Kidney (tissue), 14 donors: Measurements from ENCODE around the gene PSTK. TPM values are rescaled to one million over a fixed set of nuclear protein-coding genes. Genes with fewer than 3 reads are reported as not detected.

Experiments
- DNase-seq, 5 donors: peaks; one replicate each; pipeline ENCODE4 v3.0.0-alpha.2; 2013 to 2020
- FAIRE-seq: peaks from 2 replicates; lab custom pipeline; 2012; peaks lifted over from hg19 to GRCh38; lab: Jason Lieb, UNC
- H3K27ac ChIP-seq, 2 donors: one replicate each; pipeline ENCODE4 v1.7.0; 2013; ENCODE audit warnings: low read depth in 2 of 2, low read length in 2 of 2, inconsistent platforms in 1 of 2
- H3K27me3 ChIP-seq: one replicate; pipeline ENCODE4 v1.7.1; 2013; ENCODE audit warnings: low read length, inconsistent platforms; ENCODE audit not compliant: control insufficient read depth, insufficient read depth
- H3K36me3 ChIP-seq, 3 donors: one replicate each; pipeline versions ENCODE4 v1.7.0 to v1.7.1; 2013; ENCODE audit warnings: low read length in 3 of 3, control low read depth in 1 of 3, inconsistent platforms in 1 of 3; ENCODE audit not compliant: insufficient read depth in 3 of 3, control insufficient read depth in 2 of 3
- H3K4me1 ChIP-seq, 3 donors: one replicate each; pipeline versions ENCODE4 v1.7.0 to v1.7.1; 2013; ENCODE audit warnings: low read length in 3 of 3, inconsistent platforms in 1 of 3, low read depth in 1 of 3; ENCODE audit not compliant: control insufficient read depth in 2 of 3, insufficient read depth in 2 of 3
- H3K4me3 ChIP-seq, 3 donors: one replicate each; pipeline versions ENCODE4 v1.7.0 to v1.8.1; 2013; ENCODE audit warnings: low read length in 3 of 3, control low read depth in 1 of 3, inconsistent platforms in 1 of 3
- H3K9ac ChIP-seq, 3 donors: one replicate each; pipeline versions ENCODE4 v1.7.0 to v1.7.1; 2013; ENCODE audit warnings: low read length in 3 of 3, control low read depth in 1 of 3, inconsistent platforms in 1 of 3
- H3K9me3 ChIP-seq, 3 donors: one replicate each; pipeline versions ENCODE4 v1.7.0 to v1.7.1; 2013; ENCODE audit warnings: low read length in 3 of 3, control low read depth in 1 of 3, inconsistent platforms in 1 of 3; ENCODE audit not compliant: control insufficient read depth in 2 of 3, insufficient read depth in 1 of 3
- CTCF ChIP-seq: IDR thresholded peaks from 3 replicates; pipeline ENCODE4 v1.5.1; 2012; ENCODE audit warnings: mild to moderate bottlenecking, moderate library complexity, borderline replicate concordance; ENCODE audit not compliant: insufficient read depth; ENCODE audit errors: extremely low read depth
- intact Hi-C: fragments of 100-400 bp; cut with DNase I; formaldehyde crosslinking; loops from one replicate; pipeline ENCODE4 v1.11.1; 2022
- polyA plus RNA-seq: library from polyadenylated mRNA; stranded (reverse); fragments of 350-450 nt; fragmentation: Illumina TruSeq; extraction: RNeasy Lipid Tissue Mini Kit (QIAGEN cat#74804); gene quantifications from one replicate; pipeline ENCODE4 v1.2.3, GENCODE V29; 2014; ENCODE audit warnings: low read depth, low replicate concordance; ENCODE audit not compliant: insufficient read depth
- total RNA-seq: library from RNA; stranded (reverse); fragmentation: NEBNext Ultra II Directional; extraction: Animal tissue kit (Norgen Biotek cat#: 25700); gene quantifications from one replicate; pipeline ENCODE4 v1.2.1, GENCODE V29; 2021
- donor health status: control.
- donor health status: control.
- donor health status: control.
- donor health status: control.
- donor health status: control.
- donor health status: DM: yes; HTN: yes; CAD: no.
- donor health status: Normal renal cell carcinoma (clear cell type).

Gene PSTK
- total and polyA plus RNA-seq, 2 donors from 2014 or later: 4.3 to 4.7 TPM

- Histone ChIP-seq H3K9ac (no peak overlapping the region), H3K4me1 (peaks cover 0 to 3% (median 0%) of the 10 kb centered on the region in 3 donors), H3K36me3 (no peaks in the 10 kb centered on the region), H3K27ac (no peak overlapping the region), H3K9me3 (no peaks in the 10 kb centered on the region), H3K4me3 (no peak overlapping the region), H3K27me3 (no peaks in the 10 kb centered on the region)
- no peak for TF ChIP-seq CTCF
- DNase-seq (no peak), FAIRE-seq (no peak)
- intact Hi-C loops: no loop called here
Observed at GRCh38 chr10:123011987-123012386, 31.8 kb downstream of the PSTK start.

GRCh38 chr10:123013456-123014419 lies 33.5 kb downstream of the PSTK start:
- no peak for FAIRE-seq
- Histone ChIP-seq H3K36me3 (no peaks in the 10 kb centered on the region), H3K27me3 (no peaks in the 10 kb centered on the region), H3K9me3 (no peaks in the 10 kb centered on the region), H3K9ac (no peak overlapping the region), H3K27ac (no peak overlapping the region), H3K4me3 (no peak overlapping the region), H3K4me1 (no peaks in the 10 kb centered on the region)
- DNase-seq: no peak
- intact Hi-C loops: no loop called here
- TF ChIP-seq CTCF: no peak

- no peak for FAIRE-seq
- TF ChIP-seq CTCF: no peak
- intact Hi-C loops: no loop called here
Observed at GRCh38 chr10:123014772-123015171, 34.6 kb downstream of the PSTK start.

More at GRCh38 chr10:123014772-123015171, 34.6 kb downstream of the PSTK start:
- no peaks in the 10 kb centered on the region for H3K36me3 ChIP-seq
- H3K9ac ChIP-seq: no peak overlapping the region
- no peak overlapping the region for H3K4me3 ChIP-seq
- no peak overlapping the region for H3K27ac ChIP-seq
- H3K27me3 ChIP-seq: no peaks in the 10 kb centered on the region
- H3K9me3 ChIP-seq: no peaks in the 10 kb centered on the region
- no peak for DNase-seq
- H3K4me1 ChIP-seq: no peaks in the 10 kb centered on the region
